Thyroid gland (tissue), 4 donors: ENCODE results near the gene FAM135A. TPM values are rescaled to one million over a fixed set of nuclear protein-coding genes. Genes with fewer than 3 reads are reported as not detected.

Source experiments
- DNase-seq, 2 donors: peaks; one replicate each; pipeline ENCODE4 v3.0.0-alpha.2; 2019
- H3K27ac ChIP-seq, 3 donors: fragments of 200-600 bp; sonication (generic); 1 replicate in 2 of 3; 2 replicates in 1 of 3; pipeline ENCODE4 v1.5.1; 2016 to 2019; ENCODE audit warnings: mild to moderate bottlenecking in 1 of 3, moderate library complexity in 1 of 3
- H3K27me3 ChIP-seq: fragments of 200-600 bp; sonication (generic); one replicate; pipeline ENCODE4 v1.5.1; 2019
- H3K36me3 ChIP-seq, 2 donors: fragments of 200-600 bp; sonication (generic); one replicate each; pipeline ENCODE4 v1.5.1; 2016 to 2019
- H3K4me1 ChIP-seq, 2 donors: fragments of 200-600 bp; sonication (generic); one replicate each; pipeline ENCODE4 v1.5.1; 2017 to 2019
- H3K4me3 ChIP-seq, 3 donors: fragments of 200-600 bp; sonication (generic); replicated peaks in 1 of 3; 1 replicate in 2 of 3; 2 replicates in 1 of 3; pipeline ENCODE4 v1.5.1; 2016; ENCODE audit warnings: mild to moderate bottlenecking in 1 of 3
- H3K9me3 ChIP-seq: fragments of 200-600 bp; sonication (generic); one replicate; pipeline ENCODE4 v1.5.1; 2017
- POLR2A ChIP-seq, 2 donors: fragments of 450-650 bp; IDR thresholded peaks; one replicate each; pipeline ENCODE4 v1.6.1; 2017; ENCODE audit warnings: antibody characterized with exemption in 2 of 2, mild to moderate bottlenecking in 2 of 2, moderate library complexity in 1 of 2
- WGBS, 2 donors: methylation state at CpG; one replicate each; pipeline ENCODE4 v1.1.5; 2017; 5-methylcytosine and 5-hydroxymethylcytosine counted together
- intact Hi-C: fragments of 100-400 bp; cut with DNase I; formaldehyde crosslinking; loops from one replicate; pipeline ENCODE4 v1.15.1; 2023
- total RNA-seq, 4 donors: library from RNA; depleted of rRNA; stranded (reverse); fragments of >200 nt; gene quantifications; one replicate each; pipeline ENCODE4 v1.2.3, GENCODE V29; 2016
- TF ChIP-seq, protein P1 (sequence below), 6 experiments: fragments of 200-600 bp in 3 of 6; fragments of 450-650 bp in 3 of 6; sonication (generic) in 3 of 6; IDR thresholded peaks; one replicate each; pipeline ENCODE4 v1.5.1; 2016 to 2019; ENCODE audit warnings: antibody characterized with exemption in 6 of 6, mild to moderate bottlenecking in 2 of 6, inconsistent platforms in 1 of 6, moderate library complexity in 1 of 6

FAM135A gene
- total RNA-seq, result 10 to 100 TPM; 17.0 to 42.9 (median 27.3) TPM

DNA sequence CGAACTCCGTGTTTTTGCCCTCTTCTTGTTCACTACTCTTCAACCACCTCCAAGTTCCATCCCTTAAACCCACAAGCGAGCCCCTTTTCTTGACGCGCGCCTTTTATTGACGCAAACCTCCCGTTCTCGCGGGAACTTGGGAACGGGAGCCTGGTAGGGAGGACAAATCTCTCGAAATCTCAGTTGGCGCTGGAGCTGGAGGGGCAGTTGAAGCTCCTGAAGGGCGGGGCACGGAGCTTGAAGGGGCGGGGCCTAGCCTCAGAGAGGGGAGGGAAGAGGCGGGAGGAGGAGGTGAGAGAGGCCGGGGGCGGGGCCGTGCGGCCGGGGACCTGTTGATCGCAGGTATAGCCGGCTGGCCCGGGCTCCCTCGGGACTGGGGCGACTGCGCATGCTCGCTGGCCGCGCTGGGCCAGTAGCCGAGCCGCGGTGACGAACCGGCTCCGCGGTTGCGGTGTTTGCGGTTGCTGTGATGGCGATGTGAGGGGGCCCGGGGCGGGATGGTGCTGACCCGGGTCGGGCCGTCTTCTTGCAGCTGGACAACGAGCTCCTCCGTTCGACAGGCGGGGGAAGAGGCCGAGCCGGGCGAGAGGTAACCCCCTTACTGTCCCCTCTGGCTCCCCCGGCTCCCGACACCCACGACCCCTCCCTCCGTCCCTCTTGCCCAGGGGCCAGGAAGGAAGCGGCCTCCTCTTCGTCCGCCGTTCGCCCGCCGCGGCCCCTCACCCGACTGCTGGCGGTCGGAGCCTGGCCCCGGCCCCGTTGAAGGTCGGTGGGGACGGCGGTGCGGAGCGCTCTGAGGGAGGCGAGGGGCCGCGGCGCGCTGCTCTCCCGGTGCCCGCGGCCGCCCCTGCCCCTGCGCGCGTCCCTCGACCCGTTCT, at the start of gene FAM135A:
TSS of gene FAM135A (plus strand) at position 395 of the 878 bp plus-strand sequence. CDS start 14,835 bp downstream, outside the sequence.
- peak in 1 of 2 donors; percentile 80 for TF ChIP-seq POLR2A (IDR thresholded peaks at IDR 0.05)
- TF ChIP-seq, protein P1, sequence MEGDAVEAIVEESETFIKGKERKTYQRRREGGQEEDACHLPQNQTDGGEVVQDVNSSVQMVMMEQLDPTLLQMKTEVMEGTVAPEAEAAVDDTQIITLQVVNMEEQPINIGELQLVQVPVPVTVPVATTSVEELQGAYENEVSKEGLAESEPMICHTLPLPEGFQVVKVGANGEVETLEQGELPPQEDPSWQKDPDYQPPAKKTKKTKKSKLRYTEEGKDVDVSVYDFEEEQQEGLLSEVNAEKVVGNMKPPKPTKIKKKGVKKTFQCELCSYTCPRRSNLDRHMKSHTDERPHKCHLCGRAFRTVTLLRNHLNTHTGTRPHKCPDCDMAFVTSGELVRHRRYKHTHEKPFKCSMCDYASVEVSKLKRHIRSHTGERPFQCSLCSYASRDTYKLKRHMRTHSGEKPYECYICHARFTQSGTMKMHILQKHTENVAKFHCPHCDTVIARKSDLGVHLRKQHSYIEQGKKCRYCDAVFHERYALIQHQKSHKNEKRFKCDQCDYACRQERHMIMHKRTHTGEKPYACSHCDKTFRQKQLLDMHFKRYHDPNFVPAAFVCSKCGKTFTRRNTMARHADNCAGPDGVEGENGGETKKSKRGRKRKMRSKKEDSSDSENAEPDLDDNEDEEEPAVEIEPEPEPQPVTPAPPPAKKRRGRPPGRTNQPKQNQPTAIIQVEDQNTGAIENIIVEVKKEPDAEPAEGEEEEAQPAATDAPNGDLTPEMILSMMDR (IDR thresholded peaks at IDR 0.05), result no peak
- H3K27me3 ChIP-seq, result no peaks in the 10 kb centered on the region
- WGBS, 2 donors, result 0% methylated on average over 40 to 42 of the region's 89 CpGs
- peak within 1 kb of the TSS; percentile 79 to 91 (median 89) for H3K4me3 ChIP-seq
- H3K36me3 ChIP-seq, result no peaks in the 10 kb centered on the region
- peaks cover 7 to 14% of the 10 kb centered on the region in 2 donors for H3K4me1 ChIP-seq
- H3K27ac ChIP-seq, result peak within 1 kb of the TSS in 2 of 3 donors; percentile 63 to 86
- DNase-seq, result peak; percentile 99
- intact Hi-C loops, result loop anchor here (10.0 kb wide), 1 partner anchor 251 kb away; the partner anchor contains the start of gene SMAP1
- H3K9me3 ChIP-seq, result no peaks in the 10 kb centered on the region

DNA sequence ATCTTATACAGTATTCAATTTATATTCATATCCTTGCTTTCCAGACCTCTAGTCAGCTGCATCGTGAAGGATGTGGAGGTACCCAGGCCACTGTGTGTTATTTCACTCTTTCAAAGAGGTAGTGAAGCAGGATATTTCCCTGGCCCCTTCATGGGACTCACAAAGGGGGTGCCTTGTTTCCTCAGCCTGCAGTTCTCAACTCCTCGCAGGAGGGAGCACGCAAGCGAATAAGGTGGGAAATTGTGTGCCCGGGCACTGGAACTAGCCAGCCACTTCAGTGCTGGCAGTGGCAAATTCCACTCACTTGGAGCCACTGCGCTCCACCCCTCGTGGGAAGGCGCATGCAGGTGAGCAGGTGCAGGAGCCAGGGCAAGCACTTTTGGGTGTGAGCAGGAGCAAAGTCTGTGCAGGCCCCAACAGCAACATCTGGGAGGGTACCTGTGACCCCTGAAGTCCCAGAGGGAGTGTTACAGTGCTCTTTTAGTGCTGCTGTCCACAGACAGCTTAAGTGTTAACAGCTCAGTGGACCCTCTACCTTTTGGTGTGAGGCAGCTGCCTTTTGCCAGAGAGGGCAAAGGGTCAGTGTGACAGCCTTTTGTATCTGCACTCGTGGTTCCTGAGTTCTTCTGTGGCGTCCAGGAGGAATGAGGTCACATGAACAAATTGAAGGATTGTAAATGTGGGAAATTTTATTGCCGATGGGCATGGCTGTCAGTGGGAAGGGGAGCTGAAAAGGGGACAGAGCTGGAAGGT, 49.4 kb upstream of the FAM135A start:
- TF ChIP-seq POLR2A (IDR thresholded peaks at IDR 0.05), result no peak
- TF ChIP-seq, protein P1 (IDR thresholded peaks at IDR 0.05), result no peak
- Histone ChIP-seq H3K36me3 (no peaks in the 10 kb centered on the region), H3K27ac (no peak overlapping the region), H3K9me3 (no peaks in the 10 kb centered on the region), H3K4me3 (no peak overlapping the region), H3K4me1 (no peaks in the 10 kb centered on the region), H3K27me3 (no peaks in the 10 kb centered on the region)
- DNase-seq, result no peak
- intact Hi-C loops, result no loop called here
- WGBS, 2 donors, result 76 to 79% methylated on average over 11 of the region's 11 CpGs

DNA sequence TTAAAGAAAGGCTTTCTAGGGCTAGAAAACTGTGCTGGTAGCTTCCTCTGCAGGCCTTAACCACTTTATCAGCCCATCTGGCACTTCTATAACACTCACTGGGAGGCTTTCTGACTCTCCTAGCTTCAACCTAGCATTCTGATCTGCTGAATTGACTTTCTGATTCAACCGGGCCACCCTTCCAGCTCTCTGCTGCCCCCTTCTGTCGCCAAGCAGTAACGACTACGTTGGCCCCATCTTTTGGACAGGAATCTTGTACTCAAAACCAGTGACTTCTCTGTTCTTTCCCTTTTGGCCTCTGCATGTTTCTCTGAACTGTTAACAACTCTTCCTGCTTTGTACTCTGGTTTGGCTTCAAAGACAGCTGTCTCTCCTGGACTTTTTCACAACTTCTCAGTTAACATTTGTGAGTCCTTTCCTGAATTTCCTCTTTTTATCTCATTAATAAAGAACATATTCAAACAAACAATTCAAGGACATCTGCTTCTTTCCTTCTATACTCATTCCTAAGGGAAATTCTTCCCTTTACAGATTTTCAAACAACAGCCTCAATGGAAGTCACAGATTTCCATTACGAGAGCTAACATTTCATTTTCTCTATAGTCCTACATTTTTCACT, 43.9 kb upstream of the FAM135A start:
- Histone ChIP-seq H3K4me3 (no peak overlapping the region), H3K4me1 (no peaks in the 10 kb centered on the region), H3K27me3 (no peaks in the 10 kb centered on the region), H3K36me3 (no peaks in the 10 kb centered on the region), H3K9me3 (no peaks in the 10 kb centered on the region), H3K27ac (no peak overlapping the region)
- TF ChIP-seq, protein P1 (IDR thresholded peaks at IDR 0.05), result peak; percentile 43 to 86 (median 64)
- TF ChIP-seq POLR2A (IDR thresholded peaks at IDR 0.05), result no peak
- DNase-seq, result peak; percentile 41 to 45
- intact Hi-C loops, result no loop called here
- WGBS, 2 donors, result 20% methylated on average over 5 of the region's 5 CpGs

DNA sequence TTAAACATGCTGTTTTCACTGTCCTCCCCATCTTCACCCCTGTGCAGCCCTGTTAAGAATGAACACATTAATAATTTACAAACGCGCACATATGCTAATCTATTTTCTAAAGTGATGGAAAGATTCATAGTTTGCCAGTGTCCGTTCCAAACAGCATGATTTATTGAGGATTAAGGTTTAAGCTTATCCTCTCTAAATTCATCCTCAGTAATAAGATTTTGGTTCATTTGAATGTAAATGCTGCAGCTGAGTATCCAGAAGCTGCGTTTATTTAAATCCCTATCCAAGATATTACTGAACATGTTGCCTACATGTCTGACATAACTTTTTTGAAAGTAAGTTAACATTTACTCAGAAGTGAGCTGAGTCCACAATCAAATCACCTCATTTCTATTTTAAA, 42.8 kb upstream of the FAM135A start:
- Histone ChIP-seq H3K27me3 (no peaks in the 10 kb centered on the region), H3K36me3 (no peaks in the 10 kb centered on the region), H3K9me3 (no peaks in the 10 kb centered on the region), H3K4me1 (no peaks in the 10 kb centered on the region), H3K4me3 (no peak overlapping the region), H3K27ac (no peak overlapping the region)
- WGBS, 2 donors, result 81 to 91% methylated on average over 4 of the region's 4 CpGs
- no peak for DNase-seq
- intact Hi-C loops, result no loop called here
- TF ChIP-seq, protein P1 (IDR thresholded peaks at IDR 0.05), result no peak
- TF ChIP-seq POLR2A (IDR thresholded peaks at IDR 0.05), result no peak
